PFSK-1 (cell line): ENCODE data around the gene POLA1.

Experiments used
- FOXP2 ChIP-seq: optimal IDR thresholded peaks from 2 replicates; pipeline ENCODE3; 2011; ENCODE audit warnings: borderline replicate concordance, control low read depth, inconsistent platforms; ENCODE audit not compliant: insufficient read depth; ENCODE audit errors: extremely low read length, extremely low read depth
- POLR2AphosphoS5 ChIP-seq: IDR thresholded peaks from 2 replicates; pipeline ENCODE4 v1.6.1; 2012; ENCODE audit warnings: low read depth, mild to moderate bottlenecking, control low read depth, low read length, moderate library complexity
- SIN3A ChIP-seq: IDR thresholded peaks from 2 replicates; pipeline ENCODE4 v1.6.1; 2012; ENCODE audit warnings: mild to moderate bottlenecking, low read length, moderate library complexity, borderline replicate concordance; ENCODE audit not compliant: insufficient read depth
- TAF1 ChIP-seq: IDR thresholded peaks from 2 replicates; pipeline ENCODE4 v1.6.1; 2012; ENCODE audit warnings: low read length, control low read depth, borderline replicate concordance; ENCODE audit not compliant: insufficient read depth
- TF ChIP-seq, protein P1 (sequence below), 2 experiments: IDR thresholded peaks; 2 replicates each; pipeline versions ENCODE4 v1.6.1 to v1.8.0; 2011 to 2012; ENCODE audit warnings: low read depth in 2 of 2, low read length in 2 of 2, control low read depth in 1 of 2, inconsistent platforms in 1 of 2, mild to moderate bottlenecking in 1 of 2, moderate library complexity in 1 of 2; ENCODE audit not compliant: insufficient read depth in 1 of 2

Gene POLA1

GRCh38 chrX:24851780-24852179 lies 158.1 kb downstream of the POLA1 start:
- TF ChIP-seq, protein P1, sequence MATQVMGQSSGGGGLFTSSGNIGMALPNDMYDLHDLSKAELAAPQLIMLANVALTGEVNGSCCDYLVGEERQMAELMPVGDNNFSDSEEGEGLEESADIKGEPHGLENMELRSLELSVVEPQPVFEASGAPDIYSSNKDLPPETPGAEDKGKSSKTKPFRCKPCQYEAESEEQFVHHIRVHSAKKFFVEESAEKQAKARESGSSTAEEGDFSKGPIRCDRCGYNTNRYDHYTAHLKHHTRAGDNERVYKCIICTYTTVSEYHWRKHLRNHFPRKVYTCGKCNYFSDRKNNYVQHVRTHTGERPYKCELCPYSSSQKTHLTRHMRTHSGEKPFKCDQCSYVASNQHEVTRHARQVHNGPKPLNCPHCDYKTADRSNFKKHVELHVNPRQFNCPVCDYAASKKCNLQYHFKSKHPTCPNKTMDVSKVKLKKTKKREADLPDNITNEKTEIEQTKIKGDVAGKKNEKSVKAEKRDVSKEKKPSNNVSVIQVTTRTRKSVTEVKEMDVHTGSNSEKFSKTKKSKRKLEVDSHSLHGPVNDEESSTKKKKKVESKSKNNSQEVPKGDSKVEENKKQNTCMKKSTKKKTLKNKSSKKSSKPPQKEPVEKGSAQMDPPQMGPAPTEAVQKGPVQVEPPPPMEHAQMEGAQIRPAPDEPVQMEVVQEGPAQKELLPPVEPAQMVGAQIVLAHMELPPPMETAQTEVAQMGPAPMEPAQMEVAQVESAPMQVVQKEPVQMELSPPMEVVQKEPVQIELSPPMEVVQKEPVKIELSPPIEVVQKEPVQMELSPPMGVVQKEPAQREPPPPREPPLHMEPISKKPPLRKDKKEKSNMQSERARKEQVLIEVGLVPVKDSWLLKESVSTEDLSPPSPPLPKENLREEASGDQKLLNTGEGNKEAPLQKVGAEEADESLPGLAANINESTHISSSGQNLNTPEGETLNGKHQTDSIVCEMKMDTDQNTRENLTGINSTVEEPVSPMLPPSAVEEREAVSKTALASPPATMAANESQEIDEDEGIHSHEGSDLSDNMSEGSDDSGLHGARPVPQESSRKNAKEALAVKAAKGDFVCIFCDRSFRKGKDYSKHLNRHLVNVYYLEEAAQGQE (IDR thresholded peaks at IDR 0.05; ENCODE audit: insufficient read depth in 1 of 2, low read depth in 2 of 2, low read length in 2 of 2), result no peak
- TF ChIP-seq SIN3A (no peak), POLR2AphosphoS5 (no peak), TAF1 (no peak), FOXP2 (no peak)

DNA sequence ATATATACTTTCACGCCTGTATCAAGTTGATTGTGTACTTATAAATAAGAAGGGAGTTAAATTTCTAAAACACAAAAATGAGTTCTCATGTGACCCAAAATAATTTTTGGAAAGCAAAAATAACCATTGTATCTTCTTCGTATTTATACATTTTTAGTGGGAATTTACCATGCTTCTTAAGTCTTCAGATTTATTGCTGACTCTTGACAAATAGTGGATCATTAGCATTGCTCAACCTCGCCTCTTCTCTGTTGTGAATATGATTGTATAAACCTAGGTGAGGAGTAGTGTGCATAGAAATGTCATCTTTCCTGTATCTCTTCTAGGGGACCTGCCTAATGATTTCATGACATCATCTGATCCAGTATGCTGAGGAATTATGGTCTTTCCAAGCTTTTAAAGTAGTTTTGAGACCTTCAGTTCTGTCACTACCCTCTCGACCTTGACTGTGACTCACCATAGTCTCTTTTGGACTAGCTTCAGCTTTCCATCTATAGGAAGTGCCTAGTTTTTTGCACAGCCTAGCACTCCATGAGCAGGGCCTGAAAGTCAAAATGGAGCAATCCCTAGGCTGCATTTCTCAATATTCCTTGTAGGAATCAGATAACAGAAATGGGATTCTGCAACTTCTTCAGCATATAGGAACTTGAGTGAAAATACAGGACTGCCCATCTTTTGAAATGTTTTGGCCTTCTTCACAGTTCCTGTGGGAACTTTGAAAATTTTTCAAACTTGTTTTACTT lies 164.5 kb downstream of the POLA1 start:
- no peak for TF ChIP-seq POLR2AphosphoS5

GRCh38 chrX:24859211-24859841 lies 165.6 kb downstream of the POLA1 start:
- TF ChIP-seq POLR2AphosphoS5, result no peak
- no peak for TF ChIP-seq FOXP2
- TF ChIP-seq TAF1, result no peak
- TF ChIP-seq, protein P1 (IDR thresholded peaks at IDR 0.05; ENCODE audit: insufficient read depth in 1 of 2, low read depth in 2 of 2, low read length in 2 of 2), result no peak
- no peak for TF ChIP-seq SIN3A

DNA sequence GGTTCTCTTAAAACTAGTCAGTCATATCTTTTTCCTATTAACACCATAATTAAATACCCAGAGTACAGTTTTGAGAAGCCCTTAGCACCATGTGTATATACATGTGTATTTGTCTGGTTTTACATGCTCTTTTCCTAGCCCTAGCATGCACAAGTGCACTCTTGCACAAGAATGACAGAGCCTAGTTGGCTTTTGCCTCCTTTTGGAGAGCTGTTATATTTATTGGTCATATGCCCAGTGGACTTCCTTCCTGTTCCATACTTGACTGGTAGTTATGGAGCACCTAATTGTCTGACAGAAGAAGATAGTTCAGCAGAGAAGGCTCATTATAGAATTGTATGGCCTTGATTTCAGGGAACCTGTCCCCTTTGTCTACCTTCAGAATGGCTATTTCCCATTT lies 166.4 kb downstream of the POLA1 start:
- TF ChIP-seq, protein P1 (IDR thresholded peaks at IDR 0.05; ENCODE audit: insufficient read depth in 1 of 2, low read depth in 2 of 2, low read length in 2 of 2), result no peak
- TF ChIP-seq FOXP2 (no peak), SIN3A (no peak), TAF1 (no peak), POLR2AphosphoS5 (no peak)

GRCh38 chrX:24862343-24862742 lies 168.6 kb downstream of the POLA1 start:
- TF ChIP-seq, protein P1 (IDR thresholded peaks at IDR 0.05; ENCODE audit: insufficient read depth in 1 of 2, low read depth in 2 of 2, low read length in 2 of 2), result no peak
- no peak for TF ChIP-seq SIN3A
- TF ChIP-seq POLR2AphosphoS5, result no peak
- TF ChIP-seq TAF1, result no peak
- no peak for TF ChIP-seq FOXP2
